HG03575 (cell line): ENCODE results near the gene PTPRF.

Experiments used
- ATAC-seq: cut with Tn5 transposase; IDR thresholded peaks from one replicate; pipeline ENCODE4 v1.9.1; 2021; ENCODE audit not compliant: unreplicated experiment, insufficient number of reproducible peaks, low FRiP score; ENCODE audit errors: extremely low read depth

PTPRF gene

DNA sequence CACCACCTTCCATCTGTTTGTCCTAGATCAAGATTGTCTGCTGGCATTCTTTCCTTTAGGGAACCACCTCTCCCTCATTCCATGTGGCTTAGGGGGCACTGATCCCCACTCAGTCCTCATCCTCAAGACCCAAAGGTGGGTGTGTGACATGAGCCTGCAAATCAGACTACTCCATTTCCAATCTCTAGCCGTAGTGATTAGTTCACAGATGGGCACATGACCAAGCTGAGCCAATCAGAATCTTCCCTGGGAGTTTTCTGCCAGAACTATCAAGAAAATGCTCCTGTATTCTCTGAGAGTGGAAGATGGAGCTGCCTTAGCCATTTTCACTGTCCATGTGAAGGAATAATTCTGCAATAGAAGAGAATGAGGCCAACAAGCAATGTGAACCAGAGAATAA lies 19.3 kb upstream of the PTPRF start:
- ATAC-seq, result no peak

GRCh38 chr1:43512133-43512532 lies 18.6 kb upstream of the PTPRF start:
- no peak for ATAC-seq

GRCh38 chr1:43512681-43513080 lies 18.0 kb upstream of the PTPRF start:
- no peak for ATAC-seq

GRCh38 chr1:43513471-43514173 lies 17.1 kb upstream of the PTPRF start:
- no peak for ATAC-seq

DNA sequence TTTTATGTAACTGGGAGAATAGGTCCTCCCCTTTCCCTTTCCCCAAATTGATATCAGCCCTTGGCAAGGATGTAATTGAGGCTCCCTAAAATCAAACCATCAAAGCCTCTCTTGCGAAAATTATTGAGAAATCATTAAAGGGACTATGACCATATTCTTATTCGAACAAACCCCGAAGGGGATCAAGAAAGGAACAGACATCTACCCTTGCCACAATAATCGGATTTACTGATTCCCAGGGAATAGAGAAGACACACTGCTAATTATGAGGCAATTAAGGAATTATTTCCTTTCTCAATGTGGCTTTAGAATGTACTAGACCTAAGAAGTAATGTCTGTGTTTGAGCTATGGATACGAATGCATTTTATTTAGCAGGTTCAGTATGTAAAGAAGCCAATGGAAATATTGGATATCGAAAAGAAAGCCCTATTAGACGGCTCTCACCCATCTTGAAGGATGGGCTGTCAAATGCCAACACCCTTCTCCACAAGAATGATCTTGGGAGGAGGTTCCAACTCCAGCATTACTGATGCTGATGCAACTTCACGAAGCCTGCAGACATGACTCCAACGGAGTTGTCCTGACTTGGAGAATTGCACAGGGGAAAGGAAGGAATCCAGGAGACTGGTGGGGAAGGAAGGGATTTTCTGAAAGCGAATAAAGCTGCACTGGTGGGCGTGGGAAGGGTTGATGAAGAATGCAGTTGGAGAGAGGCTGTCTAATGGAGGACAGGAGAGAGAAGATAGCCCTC lies 11.6 kb upstream of the PTPRF start:
- ATAC-seq, result no peak

DNA sequence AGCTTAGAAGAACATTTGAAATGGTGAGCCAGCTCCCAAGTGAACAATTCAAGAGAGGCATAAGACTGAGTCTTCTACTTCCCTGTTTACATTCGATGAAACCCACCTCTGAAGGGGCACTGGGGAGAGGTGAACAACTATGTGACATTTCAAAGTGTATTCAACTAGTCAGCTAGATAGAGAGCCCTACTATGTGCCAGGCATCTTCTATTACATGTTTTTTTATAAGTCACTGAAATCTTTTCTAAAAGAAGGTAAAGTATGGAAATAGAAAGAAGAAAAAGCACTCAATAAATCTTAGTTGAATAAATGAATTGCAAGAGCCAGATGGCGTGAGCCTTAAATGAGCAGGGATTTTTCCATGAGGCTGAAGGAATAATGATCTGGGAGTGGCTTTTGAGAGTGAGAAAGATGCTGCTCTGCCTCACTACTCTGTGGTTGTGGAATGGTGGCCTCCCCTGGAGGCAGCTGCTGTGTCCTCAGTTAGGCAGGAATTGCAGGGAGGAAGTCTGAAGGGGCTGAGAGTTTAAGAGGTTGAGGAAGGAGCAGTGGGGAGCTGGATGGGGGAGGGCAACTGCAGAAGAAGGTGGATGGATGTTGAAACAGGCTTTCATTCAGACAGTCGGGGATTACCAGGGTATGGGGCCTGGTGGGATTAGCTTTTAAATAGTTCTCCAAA lies 10.4 kb upstream of the PTPRF start:
- ATAC-seq, result no peak

GRCh38 chr1:43521078-43521477 lies 9.6 kb upstream of the PTPRF start:
- no peak for ATAC-seq

GRCh38 chr1:43521756-43522155 lies 8.9 kb upstream of the PTPRF start:
- no peak for ATAC-seq

GRCh38 chr1:43522431-43522775 lies 8.3 kb upstream of the PTPRF start:
- ATAC-seq, result no peak

- ATAC-seq, result no peak
Measured at GRCh38 chr1:43522776-43523480, 7.8 kb upstream of the PTPRF start.

DNA sequence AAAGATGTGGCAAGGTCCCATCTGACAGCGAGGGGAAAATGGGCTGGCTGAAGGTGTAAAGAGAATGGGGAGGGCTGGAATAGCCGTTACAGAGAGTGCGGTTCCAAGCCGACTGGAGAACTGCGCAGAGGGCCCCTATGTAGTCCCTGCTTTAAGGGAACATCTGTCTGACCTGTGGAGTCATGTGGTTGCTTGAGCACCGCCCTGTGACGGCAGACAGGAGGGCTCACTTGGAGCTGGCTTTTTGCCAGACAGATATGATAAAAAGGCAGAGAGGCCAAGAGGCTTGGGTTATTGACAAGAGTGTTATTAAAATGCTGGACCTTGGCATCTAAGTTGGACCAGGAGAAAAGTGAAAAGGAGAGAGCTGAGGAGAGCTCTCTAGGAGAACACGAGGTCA lies 5.9 kb upstream of the PTPRF start:
- no peak for ATAC-seq

GRCh38 chr1:43526002-43526401 lies 4.7 kb upstream of the PTPRF start:
- ATAC-seq, result no peak

DNA sequence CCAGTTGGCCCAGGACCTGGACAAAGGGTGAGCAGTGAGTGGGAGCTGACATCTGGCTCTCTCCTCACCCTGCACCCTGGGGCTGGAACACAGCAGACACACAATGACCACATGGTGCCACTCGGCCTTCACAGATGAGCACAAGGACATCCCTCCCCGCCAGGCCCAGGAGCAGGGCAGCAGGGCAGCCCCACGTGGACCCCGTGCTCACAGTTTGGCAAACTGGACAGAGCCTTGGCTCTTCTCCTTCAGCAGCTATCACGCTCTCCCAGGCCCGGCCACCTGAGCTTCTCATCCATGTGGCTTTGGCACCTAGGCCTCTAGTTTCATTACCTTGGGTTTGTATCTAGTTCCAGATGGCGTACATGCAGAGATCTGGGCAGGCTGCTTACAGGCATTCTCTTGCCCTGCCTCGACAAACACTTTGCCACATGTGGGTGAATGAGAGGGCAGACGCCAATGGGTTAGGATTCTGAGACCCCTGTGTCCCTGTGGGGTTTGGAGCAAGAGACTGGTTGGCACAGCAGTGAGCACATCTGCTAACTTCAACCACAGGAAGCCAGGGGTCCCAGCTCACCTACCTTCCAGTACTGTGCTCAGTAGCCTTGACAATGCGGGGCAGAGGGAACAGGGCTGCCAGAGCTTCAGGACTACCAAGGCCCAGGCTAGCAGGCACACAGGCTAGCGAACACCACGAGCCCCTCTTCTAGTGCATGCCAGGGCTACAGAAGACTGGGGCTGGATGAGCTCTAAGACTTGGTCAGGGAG lies 3.4 kb upstream of the PTPRF start:
- ATAC-seq, result no peak

DNA sequence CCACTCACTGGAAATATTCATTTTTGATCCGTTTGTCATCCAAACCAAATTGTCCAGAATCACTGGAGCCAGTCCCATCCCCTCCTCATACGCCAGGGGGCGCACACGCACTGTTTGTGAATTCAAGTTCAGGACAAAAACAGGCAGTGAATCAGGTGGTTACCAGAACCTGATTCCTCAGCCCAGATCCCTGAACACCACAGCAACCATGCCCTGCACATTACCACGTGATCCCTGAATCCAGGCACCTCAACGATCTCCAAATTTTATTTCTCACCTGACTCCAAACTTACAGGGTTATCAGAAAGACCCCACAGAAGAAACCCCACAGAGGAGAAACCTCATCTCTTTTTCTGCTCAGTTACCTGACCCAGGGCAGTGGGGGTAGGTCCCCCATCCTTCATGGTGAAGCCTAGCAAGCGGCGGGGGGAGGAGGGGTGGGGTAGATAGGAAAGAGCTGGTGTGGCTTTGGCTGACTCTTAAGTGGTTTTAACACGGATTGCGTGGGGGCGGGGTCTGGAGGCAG lies 1.4 kb upstream of the PTPRF start:
- no peak for ATAC-seq

GRCh38 chr1:43531107-43531905 lies 623 bp downstream of the PTPRF start:
- no peak for ATAC-seq

- ATAC-seq, result no peak
Measured at GRCh38 chr1:43531906-43532584, 1.4 kb downstream of the PTPRF start.

- ATAC-seq, result no peak
Measured at GRCh38 chr1:43532716-43533115, 2.0 kb downstream of the PTPRF start.
